ENCODE data around the gene ADCY9. TPM values are rescaled to one million over a fixed set of nuclear protein-coding genes. Genes with fewer than 3 reads are reported as not detected.

ADCY9 gene
- total RNA-seq, 1 experiment from 2014 or later, result 9.8 TPM

GRCh38 chr16:4048481-4048880 lies 67.8 kb downstream of the ADCY9 start:
- POLR2A ChIA-PET, result no interaction called here
- Histone ChIP-seq H3K9ac (ENCODE audit: low read length) (no peak overlapping the region), H4K20me1 (ENCODE audit: insufficient read depth) (no peaks in the 10 kb centered on the region), H3K36me3 (ENCODE audit: control insufficient read depth in 1 of 2, insufficient read depth in 2 of 2, low read length in 2 of 2) (no peaks in the 10 kb centered on the region), H3K4me2 (ENCODE audit: low read length) (no peak overlapping the region), H3K9me2 (ENCODE audit: insufficient read depth) (no peaks in the 10 kb centered on the region), H3K27ac (ENCODE audit: low read depth, low read length) (no peak overlapping the region), H3K79me2 (ENCODE audit: insufficient read depth, low read length) (no peaks in the 10 kb centered on the region), H3K27me3 (ENCODE audit: insufficient read depth, low read length) (no peaks in the 10 kb centered on the region), H3K4me1 (ENCODE audit: control insufficient read depth in 1 of 2, insufficient read depth in 2 of 2, low read length in 2 of 2) (peaks cover 15 to 18% of the 10 kb centered on the region in 2 experiments; a peak in 2 of 4 replicates), H3K9me3 (ENCODE audit: control insufficient read depth in 1 of 2, insufficient read depth in 1 of 2, low read depth in 1 of 2, low read length in 2 of 2) (no peaks in the 10 kb centered on the region), H3K4me3 (replicated peaks in 1 of 2; ENCODE audit: low read depth in 1 of 2, low read length in 2 of 2) (no peak overlapping the region), H2AFZ (ENCODE audit: low read depth, low read length, poor library complexity, severe bottlenecking) (no peak overlapping the region)
- RAD21 ChIA-PET (ENCODE audit: low non-redundant PET in 1 of 2, low total read pairs in 2 of 2, uncharacterized antibody in 2 of 2, unreplicated experiment in 2 of 2), result no interaction called here
- DNase-seq (ENCODE audit: low read depth, low spot score) (no peak), ATAC-seq (no peak)
- no TSS peak for BruUV-seq (replicated peaks)
- CTCF ChIA-PET, result no interaction called here
- intact Hi-C loops (cut with micrococcal nuclease), result no loop called here
- TF ChIP-seq JUND (IDR thresholded peaks at IDR 0.05), result no peak
- TF ChIP-seq, protein P1, sequence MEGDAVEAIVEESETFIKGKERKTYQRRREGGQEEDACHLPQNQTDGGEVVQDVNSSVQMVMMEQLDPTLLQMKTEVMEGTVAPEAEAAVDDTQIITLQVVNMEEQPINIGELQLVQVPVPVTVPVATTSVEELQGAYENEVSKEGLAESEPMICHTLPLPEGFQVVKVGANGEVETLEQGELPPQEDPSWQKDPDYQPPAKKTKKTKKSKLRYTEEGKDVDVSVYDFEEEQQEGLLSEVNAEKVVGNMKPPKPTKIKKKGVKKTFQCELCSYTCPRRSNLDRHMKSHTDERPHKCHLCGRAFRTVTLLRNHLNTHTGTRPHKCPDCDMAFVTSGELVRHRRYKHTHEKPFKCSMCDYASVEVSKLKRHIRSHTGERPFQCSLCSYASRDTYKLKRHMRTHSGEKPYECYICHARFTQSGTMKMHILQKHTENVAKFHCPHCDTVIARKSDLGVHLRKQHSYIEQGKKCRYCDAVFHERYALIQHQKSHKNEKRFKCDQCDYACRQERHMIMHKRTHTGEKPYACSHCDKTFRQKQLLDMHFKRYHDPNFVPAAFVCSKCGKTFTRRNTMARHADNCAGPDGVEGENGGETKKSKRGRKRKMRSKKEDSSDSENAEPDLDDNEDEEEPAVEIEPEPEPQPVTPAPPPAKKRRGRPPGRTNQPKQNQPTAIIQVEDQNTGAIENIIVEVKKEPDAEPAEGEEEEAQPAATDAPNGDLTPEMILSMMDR (IDR thresholded peaks at IDR 0.05 in 2 of 3, conservative IDR thresholded peaks at IDR 0.05 in 1 of 3; ENCODE audit: borderline replicate concordance in 1 of 3, insufficient read depth in 1 of 3, low read depth in 2 of 3, low read length in 2 of 3), result no peak
- no peak for TF ChIP-seq CBX3 (IDR thresholded peaks at IDR 0.05; ENCODE audit: low read depth)
- no peak for TF ChIP-seq YY1 (IDR thresholded peaks at IDR 0.05; ENCODE audit: extremely low read depth, insufficient replicate concordance, low read depth, low read length)
- no peak for TF ChIP-seq RAD21 (IDR thresholded peaks at IDR 0.05; ENCODE audit: low read depth)
- TF ChIP-seq POLR2AphosphoS5 (IDR thresholded peaks at IDR 0.05; ENCODE audit: low read depth, low read length), result no peak
- no peak for TF ChIP-seq CEBPB (IDR thresholded peaks at IDR 0.05; ENCODE audit: low read depth)
- TF ChIP-seq TCF7L2 (IDR thresholded peaks at IDR 0.05; ENCODE audit: borderline replicate concordance, extremely low read depth, insufficient read depth, insufficient read length), result no peak
- no peak for TF ChIP-seq EGR1 (IDR thresholded peaks at IDR 0.05; ENCODE audit: low read depth)
- no peak for TF ChIP-seq ATF3 (IDR thresholded peaks at IDR 0.05)
- TF ChIP-seq ELF1 (IDR thresholded peaks at IDR 0.05; ENCODE audit: borderline replicate concordance, low read depth), result no peak
- TF ChIP-seq FOSL1 (IDR thresholded peaks at IDR 0.05; ENCODE audit: low read depth), result no peak
- no peak for TF ChIP-seq ZBTB33 (IDR thresholded peaks at IDR 0.05; ENCODE audit: extremely low read depth, insufficient replicate concordance, low read length)
- TF ChIP-seq, protein P2, sequence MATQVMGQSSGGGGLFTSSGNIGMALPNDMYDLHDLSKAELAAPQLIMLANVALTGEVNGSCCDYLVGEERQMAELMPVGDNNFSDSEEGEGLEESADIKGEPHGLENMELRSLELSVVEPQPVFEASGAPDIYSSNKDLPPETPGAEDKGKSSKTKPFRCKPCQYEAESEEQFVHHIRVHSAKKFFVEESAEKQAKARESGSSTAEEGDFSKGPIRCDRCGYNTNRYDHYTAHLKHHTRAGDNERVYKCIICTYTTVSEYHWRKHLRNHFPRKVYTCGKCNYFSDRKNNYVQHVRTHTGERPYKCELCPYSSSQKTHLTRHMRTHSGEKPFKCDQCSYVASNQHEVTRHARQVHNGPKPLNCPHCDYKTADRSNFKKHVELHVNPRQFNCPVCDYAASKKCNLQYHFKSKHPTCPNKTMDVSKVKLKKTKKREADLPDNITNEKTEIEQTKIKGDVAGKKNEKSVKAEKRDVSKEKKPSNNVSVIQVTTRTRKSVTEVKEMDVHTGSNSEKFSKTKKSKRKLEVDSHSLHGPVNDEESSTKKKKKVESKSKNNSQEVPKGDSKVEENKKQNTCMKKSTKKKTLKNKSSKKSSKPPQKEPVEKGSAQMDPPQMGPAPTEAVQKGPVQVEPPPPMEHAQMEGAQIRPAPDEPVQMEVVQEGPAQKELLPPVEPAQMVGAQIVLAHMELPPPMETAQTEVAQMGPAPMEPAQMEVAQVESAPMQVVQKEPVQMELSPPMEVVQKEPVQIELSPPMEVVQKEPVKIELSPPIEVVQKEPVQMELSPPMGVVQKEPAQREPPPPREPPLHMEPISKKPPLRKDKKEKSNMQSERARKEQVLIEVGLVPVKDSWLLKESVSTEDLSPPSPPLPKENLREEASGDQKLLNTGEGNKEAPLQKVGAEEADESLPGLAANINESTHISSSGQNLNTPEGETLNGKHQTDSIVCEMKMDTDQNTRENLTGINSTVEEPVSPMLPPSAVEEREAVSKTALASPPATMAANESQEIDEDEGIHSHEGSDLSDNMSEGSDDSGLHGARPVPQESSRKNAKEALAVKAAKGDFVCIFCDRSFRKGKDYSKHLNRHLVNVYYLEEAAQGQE (IDR thresholded peaks at IDR 0.05; ENCODE audit: low read depth), result no peak

Data from HCT116 (cell line).